ENCODE measurements around the gene IGFBP2. TPM values are rescaled to one million over a fixed set of nuclear protein-coding genes. Genes with fewer than 3 reads are reported as not detected.

Gene IGFBP2
- total RNA-seq, 2 experiments from 2014 or later: 10.3 to 10.9 TPM

DNA sequence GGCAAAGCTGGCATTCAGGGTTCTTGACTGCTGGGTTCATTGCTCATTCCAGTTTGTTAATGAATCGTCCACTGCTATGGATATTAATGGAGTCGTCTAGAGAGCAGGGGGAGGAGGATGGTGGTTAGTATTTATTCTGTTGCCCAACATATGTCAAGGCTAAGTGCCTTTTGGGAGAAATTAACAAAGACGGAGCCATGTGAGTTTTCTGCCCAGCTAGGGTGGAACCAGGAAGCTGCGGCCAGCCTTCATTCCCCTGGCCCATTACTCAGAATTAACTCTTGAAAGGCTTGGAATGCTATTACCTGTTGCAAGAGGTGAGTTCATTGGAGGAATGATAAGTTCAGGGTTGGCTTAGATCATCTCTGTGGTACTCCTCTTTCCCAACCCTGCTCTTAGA lies 19.3 kb downstream of the IGFBP2 start:
- POLR2A ChIA-PET: interaction anchor here (0.6 kb wide), 1 partner anchor 154 kb away, joined by 3 read pairs; the partner anchor contains the start of gene RPL37A

DNA sequence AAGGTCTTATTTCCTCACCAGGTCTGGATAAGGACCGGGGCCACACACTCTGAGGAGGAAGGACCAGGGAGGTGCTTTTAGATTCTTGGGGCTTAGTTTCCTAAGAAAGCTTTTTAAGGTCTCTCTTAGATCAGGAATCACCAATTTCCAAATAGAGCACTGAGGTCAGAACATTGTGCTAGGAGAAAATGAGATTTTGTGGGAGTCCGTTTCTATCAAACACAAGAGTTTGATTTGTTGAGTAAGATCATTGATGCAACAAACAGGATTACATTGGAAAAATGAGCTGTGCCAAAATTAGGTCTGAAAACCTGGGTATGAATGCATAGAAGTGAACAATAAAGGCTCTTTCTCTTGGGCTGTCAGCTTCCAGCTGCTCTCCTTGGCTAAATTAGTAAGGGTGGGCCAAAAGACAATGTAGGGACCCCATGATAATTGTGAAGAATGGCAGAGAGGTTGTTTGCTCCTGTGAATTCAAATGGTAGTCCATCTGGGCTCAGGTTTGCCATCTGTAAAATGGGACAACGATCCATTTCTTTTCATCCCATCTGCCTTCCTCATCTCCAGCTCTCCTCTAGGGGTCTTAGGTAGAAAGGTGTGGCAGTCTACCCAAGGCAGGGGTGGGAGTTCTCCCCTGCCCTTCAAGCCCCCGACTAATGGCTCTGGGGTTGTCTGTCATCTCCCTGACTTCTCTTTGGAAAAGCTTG lies 20.0 kb downstream of the IGFBP2 start:
- POLR2A ChIA-PET: no interaction called here
- Mint-ChIP-seq H3K9me3 (no peaks in the 10 kb centered on the region), H3K4me3 (no peak overlapping the region), H3K27ac (no peak overlapping the region), H3K4me1 (peaks cover 6% of the 10 kb centered on the region), H3K27me3 (peaks cover 4% of the 10 kb centered on the region), H3K36me3 (ENCODE audit: low read depth) (no peaks in the 10 kb centered on the region)
- CTCF ChIA-PET: interaction anchor here (1.7 kb wide), 1 partner anchor 10 kb away, joined by 4 read pairs; no protein-coding TSS in a partner anchor
- no peak for DNase-seq

More for the DNA sequence above, 19.3 kb downstream of the IGFBP2 start:
- CTCF ChIA-PET: no interaction called here
- Mint-ChIP-seq H3K36me3 (ENCODE audit: low read depth) (no peaks in the 10 kb centered on the region), H3K9me3 (no peaks in the 10 kb centered on the region), H3K4me3 (no peak overlapping the region), H3K4me1 (peaks cover 6% of the 10 kb centered on the region), H3K27ac (no peak overlapping the region), H3K27me3 (peaks cover 4% of the 10 kb centered on the region)
- no peak for DNase-seq

DNA sequence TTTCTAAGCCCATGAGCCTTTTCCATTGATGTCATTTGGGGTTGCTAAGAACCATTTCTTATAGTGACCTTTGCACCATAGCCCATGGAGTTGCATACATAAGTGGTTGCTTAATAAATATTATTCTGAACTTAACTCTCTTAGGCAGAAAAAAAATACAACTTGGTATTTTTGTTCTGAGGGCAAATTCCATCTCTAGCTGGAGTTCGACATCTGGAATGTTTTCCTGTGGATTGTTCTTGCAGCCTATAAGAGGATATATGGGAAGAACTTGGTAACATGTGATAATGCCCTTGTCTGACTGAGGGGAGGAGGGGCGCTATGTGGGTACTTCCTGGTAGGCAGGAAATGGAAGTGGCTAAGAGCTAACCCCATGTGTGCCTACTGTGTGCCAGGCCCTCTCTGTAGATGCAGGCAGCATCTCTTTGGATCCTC lies 20.7 kb downstream of the IGFBP2 start:
- POLR2A ChIA-PET: no interaction called here
- H3K4me3 Mint-ChIP-seq: no peak overlapping the region
- peaks cover 6% of the 10 kb centered on the region for H3K4me1 Mint-ChIP-seq
- no peak overlapping the region for H3K27ac Mint-ChIP-seq
- DNase-seq: no peak
- H3K27me3 Mint-ChIP-seq: peaks cover 4% of the 10 kb centered on the region
- CTCF ChIA-PET: interaction anchor here (1.7 kb wide), 1 partner anchor 9 kb away, joined by 4 read pairs; no protein-coding TSS in a partner anchor
- no peaks in the 10 kb centered on the region for H3K36me3 Mint-ChIP-seq (ENCODE audit: low read depth)
- no peaks in the 10 kb centered on the region for H3K9me3 Mint-ChIP-seq

DNA sequence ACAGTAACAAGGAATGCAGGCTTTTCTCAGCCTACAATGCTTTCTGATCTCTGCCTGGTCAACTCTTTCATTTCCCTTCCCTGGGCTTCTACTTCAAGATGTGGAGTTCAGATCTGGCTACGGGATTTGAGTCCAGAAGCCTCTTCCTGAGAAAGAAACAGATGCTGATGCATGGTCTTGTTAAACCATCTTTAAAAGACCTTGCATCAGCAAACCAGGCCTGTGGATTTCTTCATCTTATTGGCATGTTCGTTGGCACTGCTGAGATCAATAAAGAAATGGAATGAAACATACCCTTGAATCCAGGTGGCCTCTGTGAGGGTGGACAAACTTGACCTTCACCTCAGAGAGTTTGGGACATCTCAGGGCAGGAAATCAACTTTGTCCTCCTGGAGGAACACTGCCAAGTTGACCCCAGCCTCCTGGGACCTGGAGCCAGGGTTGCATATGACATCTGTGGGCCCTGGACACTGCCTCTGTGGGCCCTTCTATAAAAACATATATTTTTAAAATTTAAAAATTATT lies 21.4 kb downstream of the IGFBP2 start:
- POLR2A ChIA-PET: no interaction called here
- no peak for DNase-seq
- peaks cover 6% of the 10 kb centered on the region for H3K4me1 Mint-ChIP-seq
- CTCF ChIA-PET: interaction anchor here (1.7 kb wide), 1 partner anchor 9 kb away, joined by 4 read pairs; no protein-coding TSS in a partner anchor
- no peak overlapping the region for H3K27ac Mint-ChIP-seq
- no peak overlapping the region for H3K4me3 Mint-ChIP-seq
- peaks cover 4% of the 10 kb centered on the region for H3K27me3 Mint-ChIP-seq
- no peaks in the 10 kb centered on the region for H3K36me3 Mint-ChIP-seq (ENCODE audit: low read depth)
- H3K9me3 Mint-ChIP-seq: no peaks in the 10 kb centered on the region

DNA sequence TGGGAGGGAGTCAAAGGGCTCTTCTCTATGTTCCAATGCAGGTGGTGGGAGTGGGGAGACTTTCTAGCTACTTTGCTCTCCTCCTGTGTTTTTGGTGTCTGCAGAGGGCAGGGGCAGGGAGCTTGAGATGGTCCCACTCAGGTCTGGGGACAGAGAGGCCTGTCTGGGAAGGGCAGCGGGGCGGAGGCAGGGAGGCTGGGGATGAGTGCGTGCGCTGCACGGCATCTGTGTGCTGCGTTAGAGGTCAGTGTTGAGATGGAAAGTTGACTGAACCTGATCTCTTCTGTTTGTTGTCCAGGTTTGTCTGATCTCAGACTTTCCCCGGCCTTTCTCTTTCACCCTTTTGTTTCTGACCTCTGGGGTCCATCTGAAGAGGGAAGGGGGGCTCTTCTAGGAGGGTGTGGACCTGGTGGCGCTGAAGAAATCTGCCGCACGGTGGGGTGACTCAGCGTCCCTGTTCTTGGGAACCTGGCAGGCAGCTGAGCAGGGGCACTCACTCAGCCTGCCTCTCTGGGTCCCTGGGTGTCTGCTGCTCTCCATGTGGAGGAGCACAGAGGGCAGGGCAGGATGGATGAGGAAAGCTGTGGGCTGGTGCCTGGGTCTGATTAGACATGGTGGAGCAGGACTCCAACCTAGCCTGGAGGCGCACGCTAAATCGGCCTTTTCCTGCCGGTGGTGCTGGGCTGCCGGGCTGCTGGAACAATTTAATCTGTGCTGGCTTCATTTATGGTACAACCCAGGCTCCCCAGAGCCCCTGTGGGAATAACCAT lies 24.1 kb downstream of the IGFBP2 start:
- DNase-seq: no peak
- ChIA-PET POLR2A (interaction anchor here (0.6 kb wide), 1 partner anchor 18 kb away, joined by 11 read pairs; no protein-coding TSS in a partner anchor), CTCF (interaction anchor here (0.6 to 1.1 kb wide), 3 partner anchors 10 to 396 kb away, joined by 3 to 5 read pairs (median 3); no protein-coding TSS in a partner anchor)

DNA sequence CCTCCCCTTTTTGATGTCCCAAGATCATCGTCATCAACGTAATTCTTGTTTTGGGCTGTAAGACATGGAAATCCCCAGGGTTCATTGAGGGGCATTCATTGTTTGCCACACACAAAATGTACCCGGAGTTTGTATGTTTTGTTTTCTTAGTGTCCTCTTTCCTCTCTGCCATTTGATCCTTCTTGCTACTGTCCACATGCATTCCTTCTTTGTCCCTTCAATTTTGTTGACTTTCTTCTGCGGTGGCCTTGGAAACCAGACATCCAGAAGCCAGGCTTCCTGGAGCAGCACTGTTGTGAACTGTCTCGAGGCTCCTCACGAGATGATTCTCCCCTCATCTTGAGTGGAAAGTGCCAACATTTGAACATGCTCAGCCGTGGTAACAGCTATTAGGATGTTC lies 24.8 kb downstream of the IGFBP2 start:
- H3K27ac Mint-ChIP-seq: no peak overlapping the region
- ChIA-PET CTCF (interaction anchor here (2.1 kb wide), 1 partner anchor 10 kb away, joined by 9 read pairs; no protein-coding TSS in a partner anchor), POLR2A (no interaction called here)
- H3K36me3 Mint-ChIP-seq (ENCODE audit: low read depth): no peaks in the 10 kb centered on the region
- H3K4me1 Mint-ChIP-seq: peaks cover 6% of the 10 kb centered on the region
- H3K27me3 Mint-ChIP-seq: no peaks in the 10 kb centered on the region
- no peak overlapping the region for H3K4me3 Mint-ChIP-seq
- no peaks in the 10 kb centered on the region for H3K9me3 Mint-ChIP-seq
- no peak for DNase-seq

More for the DNA sequence above, 24.1 kb downstream of the IGFBP2 start:
- Mint-ChIP-seq H3K36me3 (ENCODE audit: low read depth) (no peaks in the 10 kb centered on the region), H3K4me1 (peaks cover 6% of the 10 kb centered on the region), H3K4me3 (no peak overlapping the region), H3K27me3 (no peaks in the 10 kb centered on the region), H3K9me3 (no peaks in the 10 kb centered on the region), H3K27ac (no peak overlapping the region)

DNA sequence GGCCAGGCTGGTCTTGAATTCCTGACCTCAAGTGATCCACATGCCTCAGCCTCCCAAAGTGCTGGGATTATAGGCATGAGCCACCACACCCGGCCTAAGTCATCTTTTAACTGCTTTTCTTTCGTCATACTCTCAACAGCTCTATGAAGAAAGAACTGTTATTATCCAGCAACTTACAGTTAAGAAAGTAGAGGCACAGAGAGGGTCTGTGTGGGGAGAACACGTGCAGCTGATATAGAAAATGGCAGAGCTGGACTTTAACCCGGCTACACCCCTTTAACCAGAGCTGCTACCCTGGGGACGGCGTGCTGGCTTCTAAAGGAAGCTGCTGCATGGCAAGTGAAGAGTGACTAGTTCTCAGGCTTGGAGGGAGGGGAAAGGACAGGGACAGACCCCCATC lies 25.5 kb downstream of the IGFBP2 start:
- POLR2A ChIA-PET: no interaction called here

DNA sequence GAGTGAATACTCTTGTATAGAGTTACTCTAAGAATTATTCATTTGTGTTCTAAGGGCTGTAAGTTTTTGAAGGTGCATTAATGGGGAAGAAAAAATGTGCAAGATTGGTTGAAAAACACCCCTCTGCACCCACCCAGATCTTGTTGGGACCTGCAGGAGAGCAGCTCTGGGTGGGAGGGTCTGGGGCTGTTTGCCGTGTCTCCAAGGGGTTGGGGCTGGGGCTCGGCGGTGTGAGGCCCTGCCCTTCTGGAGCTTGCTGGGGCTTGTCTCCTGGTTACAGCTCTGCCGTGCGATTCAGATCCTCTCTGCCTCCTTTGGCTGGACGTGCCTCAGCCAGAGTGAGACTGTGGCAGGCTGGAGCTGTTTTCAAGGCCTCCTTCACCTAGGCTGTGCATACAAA lies 26.1 kb downstream of the IGFBP2 start:
- ChIA-PET POLR2A (no interaction called here), CTCF (interaction anchor here (2.1 kb wide), 1 partner anchor 8 kb away, joined by 9 read pairs; no protein-coding TSS in a partner anchor)
- no peaks in the 10 kb centered on the region for H3K36me3 Mint-ChIP-seq (ENCODE audit: low read depth)
- H3K27ac Mint-ChIP-seq: no peak overlapping the region
- H3K4me1 Mint-ChIP-seq: peaks cover 3% of the 10 kb centered on the region
- no peaks in the 10 kb centered on the region for H3K9me3 Mint-ChIP-seq
- no peaks in the 10 kb centered on the region for H3K27me3 Mint-ChIP-seq
- no peak overlapping the region for H3K4me3 Mint-ChIP-seq
- no peak for DNase-seq

More for the DNA sequence above, 25.5 kb downstream of the IGFBP2 start:
- Mint-ChIP-seq H3K9me3 (no peaks in the 10 kb centered on the region), H3K4me3 (no peak overlapping the region), H3K4me1 (peaks cover 6% of the 10 kb centered on the region), H3K36me3 (ENCODE audit: low read depth) (no peaks in the 10 kb centered on the region), H3K27ac (no peak overlapping the region), H3K27me3 (no peaks in the 10 kb centered on the region)
- DNase-seq: no peak
- CTCF ChIA-PET: interaction anchor here (0.6 to 2.1 kb wide), 2 partner anchors 9 to 130 kb away, joined by 3 to 9 read pairs; no protein-coding TSS in a partner anchor

DNA sequence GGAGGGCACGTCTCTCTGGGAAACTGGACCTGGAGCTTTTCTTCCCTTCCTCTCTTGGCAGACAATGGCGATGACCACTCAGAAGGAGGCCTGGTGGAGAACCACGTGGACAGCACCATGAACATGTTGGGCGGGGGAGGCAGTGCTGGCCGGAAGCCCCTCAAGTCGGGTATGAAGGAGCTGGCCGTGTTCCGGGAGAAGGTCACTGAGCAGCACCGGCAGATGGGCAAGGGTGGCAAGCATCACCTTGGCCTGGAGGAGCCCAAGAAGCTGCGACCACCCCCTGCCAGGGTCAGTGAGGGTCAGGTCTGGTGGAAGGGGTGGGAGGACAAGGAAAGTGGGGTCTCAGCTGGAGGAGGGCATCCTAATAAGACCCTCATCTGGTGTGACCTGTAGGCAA lies 27.3 kb downstream of the IGFBP2 start:
- no peak for DNase-seq
- Mint-ChIP-seq H3K4me3 (no peak overlapping the region), H3K27me3 (no peaks in the 10 kb centered on the region), H3K36me3 (ENCODE audit: low read depth) (no peaks in the 10 kb centered on the region), H3K27ac (no peak overlapping the region), H3K9me3 (no peaks in the 10 kb centered on the region), H3K4me1 (no peaks in the 10 kb centered on the region)
- ChIA-PET CTCF (interaction anchor here (1.0 to 8.5 kb wide), 2 partner anchors 135 to 142 kb away, joined by 4 to 60 read pairs; no protein-coding TSS in a partner anchor), POLR2A (no interaction called here)

DNA sequence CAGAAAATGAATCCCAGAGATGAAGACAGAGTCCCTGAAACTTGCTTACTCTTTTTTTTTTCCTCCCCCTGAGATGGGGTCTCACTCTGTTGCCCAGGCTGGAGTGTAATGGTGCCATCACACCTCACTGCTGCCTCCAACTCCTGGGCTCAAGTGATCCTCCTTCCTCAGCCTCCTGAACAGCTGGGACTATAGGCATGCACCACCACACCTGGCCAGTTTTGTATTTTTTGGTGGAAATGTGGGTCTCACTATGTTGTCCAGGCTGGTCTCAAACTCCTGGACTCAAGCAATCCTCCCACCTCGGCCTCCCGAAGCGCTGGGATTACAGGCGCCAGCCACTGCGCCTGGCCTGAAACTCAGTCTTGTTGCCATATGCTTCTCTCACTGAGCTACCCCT lies 27.8 kb downstream of the IGFBP2 start:
- Mint-ChIP-seq H3K36me3 (ENCODE audit: low read depth) (no peaks in the 10 kb centered on the region), H3K4me1 (no peaks in the 10 kb centered on the region), H3K27me3 (no peaks in the 10 kb centered on the region), H3K4me3 (no peak overlapping the region), H3K27ac (no peak overlapping the region), H3K9me3 (no peaks in the 10 kb centered on the region)
- no peak for DNase-seq
- POLR2A ChIA-PET: no interaction called here
- CTCF ChIA-PET: interaction anchor here (1.0 to 8.5 kb wide), 2 partner anchors 135 to 142 kb away, joined by 4 to 60 read pairs; no protein-coding TSS in a partner anchor

DNA sequence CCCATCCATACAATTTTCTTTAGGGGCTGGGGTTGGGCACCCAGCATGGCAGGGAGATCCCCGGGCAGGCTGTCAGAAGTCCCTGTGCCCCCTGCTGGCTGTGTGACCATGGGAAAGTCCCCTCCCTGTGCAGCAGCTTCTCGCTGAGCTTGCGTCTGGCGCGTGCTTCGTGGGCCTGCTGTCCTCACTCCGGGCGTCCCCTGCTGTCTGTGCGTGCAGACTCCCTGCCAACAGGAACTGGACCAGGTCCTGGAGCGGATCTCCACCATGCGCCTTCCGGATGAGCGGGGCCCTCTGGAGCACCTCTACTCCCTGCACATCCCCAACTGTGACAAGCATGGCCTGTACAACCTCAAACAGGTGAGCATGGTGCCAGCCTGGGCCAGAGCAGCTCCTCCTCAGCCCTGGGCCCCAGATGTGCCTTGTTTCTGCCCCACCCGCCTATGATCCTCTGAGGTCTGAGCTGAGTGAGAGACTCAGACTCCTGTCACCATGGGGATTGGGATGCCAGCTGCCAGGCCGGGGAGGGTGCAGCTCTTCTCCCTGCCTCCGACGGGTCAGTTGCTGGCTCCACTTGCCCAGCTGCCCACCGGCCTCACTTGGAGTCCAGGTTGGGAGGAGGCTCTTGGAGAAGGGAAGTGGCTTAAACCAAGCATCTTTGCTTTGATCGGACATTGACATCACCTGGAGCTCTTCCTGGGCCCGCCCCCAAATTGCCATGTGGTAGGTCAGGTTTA lies 28.6 kb downstream of the IGFBP2 start:
- Mint-ChIP-seq H3K4me1 (no peaks in the 10 kb centered on the region), H3K27ac (no peak overlapping the region), H3K27me3 (no peaks in the 10 kb centered on the region), H3K36me3 (ENCODE audit: low read depth) (no peaks in the 10 kb centered on the region), H3K9me3 (no peaks in the 10 kb centered on the region), H3K4me3 (no peak overlapping the region)
- ChIA-PET CTCF (interaction anchor here (8.5 kb wide), 1 partner anchor 143 kb away, joined by 60 read pairs; no protein-coding TSS in a partner anchor), POLR2A (no interaction called here)
- DNase-seq: no peak

DNA sequence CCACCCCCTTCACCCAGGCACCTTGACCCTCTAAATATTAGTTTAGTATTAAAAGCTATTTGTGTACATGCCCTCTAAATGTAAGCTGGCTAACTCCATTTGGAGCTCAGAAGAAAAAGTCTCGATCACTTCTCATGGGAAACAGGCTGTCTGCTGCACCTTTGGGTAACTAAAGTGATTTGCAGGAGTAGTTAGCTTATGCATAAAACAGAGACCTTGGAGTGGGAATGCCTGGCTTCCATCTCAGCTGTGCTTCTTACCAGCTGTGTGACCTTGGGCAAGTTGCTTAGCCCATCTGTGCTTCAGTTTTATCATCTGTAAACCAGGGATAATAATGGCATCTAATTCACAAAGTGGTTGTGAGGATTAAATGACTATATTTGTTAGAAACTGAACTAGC lies 29.9 kb downstream of the IGFBP2 start:
- no peaks in the 10 kb centered on the region for H3K36me3 Mint-ChIP-seq (ENCODE audit: low read depth)
- no peaks in the 10 kb centered on the region for H3K9me3 Mint-ChIP-seq
- POLR2A ChIA-PET: interaction anchor here (0.6 kb wide), 2 partner anchors 99 to 160 kb away, joined by 3 to 6 read pairs; no protein-coding TSS in a partner anchor
- no peak overlapping the region for H3K4me3 Mint-ChIP-seq
- no peaks in the 10 kb centered on the region for H3K4me1 Mint-ChIP-seq
- H3K27me3 Mint-ChIP-seq: no peaks in the 10 kb centered on the region
- CTCF ChIA-PET: interaction anchor here (0.7 to 8.5 kb wide), 3 partner anchors 9 to 610 kb away, joined by 3 to 60 read pairs (median 4); no protein-coding TSS in a partner anchor
- DNase-seq: no peak
- H3K27ac Mint-ChIP-seq: no peak overlapping the region
